ENCODE data around the gene BRAT1. TPM values are rescaled to one million over a fixed set of nuclear protein-coding genes. Genes with fewer than 3 reads are reported as not detected.

The BRAT1 gene
- total RNA-seq, 1 donor from 2014 or later = 66.0 TPM

- no peak for DNase-seq (ENCODE audit: extremely low spot score in 2 of 2)
- H3K4me3 ChIP-seq = no peak overlapping the region
- intact Hi-C loops (cut with DNase I) = no loop called here
- TF ChIP-seq POLR2AphosphoS5 (IDR thresholded peaks at IDR 0.05; ENCODE audit: insufficient read depth in 1 of 2, low read depth in 1 of 2) (peak in 1 of 2 donors; percentile 2), POLR2A (IDR thresholded peaks at IDR 0.05) (no peak)
- H3K27ac ChIP-seq = peak overlapping the region; percentile 83
- H3K9me3 ChIP-seq = no peaks in the 10 kb centered on the region
- H3K27me3 ChIP-seq = no peaks in the 10 kb centered on the region
- H3K36me3 ChIP-seq = no peaks in the 10 kb centered on the region
- peaks cover 64% of the 10 kb centered on the region for H3K4me1 ChIP-seq
Measured at GRCh38 chr7:2530071-2530987, 25.0 kb downstream of the BRAT1 start.

GRCh38 chr7:2529161-2530070, 25.9 kb downstream of the BRAT1 start:
- Histone ChIP-seq H3K4me3 (no peak overlapping the region), H3K4me1 (peaks cover 73% of the 10 kb centered on the region), H3K9me3 (no peaks in the 10 kb centered on the region), H3K36me3 (no peaks in the 10 kb centered on the region), H3K27me3 (no peaks in the 10 kb centered on the region), H3K27ac (peak overlapping the region; percentile 83)
- intact Hi-C loops (cut with DNase I) = no loop called here
- no peak for DNase-seq (ENCODE audit: extremely low spot score in 2 of 2)
- no peak for TF ChIP-seq CTCF (IDR thresholded peaks at IDR 0.05)
- no peak for TF ChIP-seq POLR2A (IDR thresholded peaks at IDR 0.05)
- peak in 1 of 2 donors; percentile 70 for TF ChIP-seq POLR2AphosphoS5 (IDR thresholded peaks at IDR 0.05; ENCODE audit: insufficient read depth in 1 of 2, low read depth in 1 of 2)

GRCh38 chr7:2528481-2529095, 26.7 kb downstream of the BRAT1 start:
- no peaks in the 10 kb centered on the region for H3K9me3 ChIP-seq
- H3K36me3 ChIP-seq = no peaks in the 10 kb centered on the region
- TF ChIP-seq POLR2AphosphoS5 (IDR thresholded peaks at IDR 0.05; ENCODE audit: insufficient read depth in 1 of 2, low read depth in 1 of 2) (no peak), POLR2A (IDR thresholded peaks at IDR 0.05) (no peak), CTCF (IDR thresholded peaks at IDR 0.05) (no peak)
- intact Hi-C loops (cut with DNase I) = no loop called here
- H3K27me3 ChIP-seq = no peaks in the 10 kb centered on the region
- H3K4me1 ChIP-seq = peaks cover 82% of the 10 kb centered on the region
- H3K27ac ChIP-seq = peak overlapping the region; percentile 83
- no peak overlapping the region for H3K4me3 ChIP-seq
- DNase-seq (ENCODE audit: extremely low spot score in 2 of 2) = no peak

- Histone ChIP-seq H3K4me3 (no peak overlapping the region), H3K4me1 (peaks cover 90% of the 10 kb centered on the region), H3K27me3 (no peaks in the 10 kb centered on the region), H3K9me3 (no peaks in the 10 kb centered on the region), H3K27ac (peak overlapping the region; percentile 83), H3K36me3 (no peaks in the 10 kb centered on the region)
- TF ChIP-seq POLR2AphosphoS5 (IDR thresholded peaks at IDR 0.05; ENCODE audit: insufficient read depth in 1 of 2, low read depth in 1 of 2) (peak in 1 of 2 donors; percentile 27), CTCF (IDR thresholded peaks at IDR 0.05) (no peak)
- DNase-seq (ENCODE audit: extremely low spot score in 2 of 2) = no peak
- intact Hi-C loops (cut with DNase I) = no loop called here
Measured at GRCh38 chr7:2527505-2528467, 27.5 kb downstream of the BRAT1 start.

Measured in vagina (tissue), 2 donors.